HPDE6-E6E7 (cell line): Measurements from ENCODE around the gene ZFAND3.

Experiments used
- DNase-seq: peaks from one replicate; pipeline ENCODE4 v3.0.0; 2011; ENCODE audit warnings: missing footprints; ENCODE audit errors: extremely low spot score

The ZFAND3 gene

GRCh38 chr6:38134704-38135088 is 315.2 kb downstream of the ZFAND3 start:
- no peak for DNase-seq

DNA sequence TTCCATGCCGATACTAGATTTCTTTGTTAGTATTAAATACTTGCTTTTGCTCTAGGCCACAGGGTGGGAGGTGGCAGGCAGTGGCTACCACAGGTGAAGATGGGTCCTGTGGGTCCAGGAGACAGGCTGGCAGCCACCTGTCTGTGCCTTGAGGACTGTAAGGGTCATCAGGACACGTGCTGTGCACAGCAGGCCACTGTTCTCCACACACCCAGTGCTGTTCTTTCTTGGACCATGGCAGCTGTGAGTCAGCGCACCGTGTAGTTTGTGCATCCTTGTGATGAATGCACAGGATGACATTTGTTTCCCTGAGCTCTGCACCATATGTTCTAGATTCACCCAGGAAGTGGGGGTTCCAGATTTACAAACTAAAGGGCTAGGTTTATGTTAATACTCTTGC is 317.0 kb downstream of the ZFAND3 start:
- no peak for DNase-seq

DNA sequence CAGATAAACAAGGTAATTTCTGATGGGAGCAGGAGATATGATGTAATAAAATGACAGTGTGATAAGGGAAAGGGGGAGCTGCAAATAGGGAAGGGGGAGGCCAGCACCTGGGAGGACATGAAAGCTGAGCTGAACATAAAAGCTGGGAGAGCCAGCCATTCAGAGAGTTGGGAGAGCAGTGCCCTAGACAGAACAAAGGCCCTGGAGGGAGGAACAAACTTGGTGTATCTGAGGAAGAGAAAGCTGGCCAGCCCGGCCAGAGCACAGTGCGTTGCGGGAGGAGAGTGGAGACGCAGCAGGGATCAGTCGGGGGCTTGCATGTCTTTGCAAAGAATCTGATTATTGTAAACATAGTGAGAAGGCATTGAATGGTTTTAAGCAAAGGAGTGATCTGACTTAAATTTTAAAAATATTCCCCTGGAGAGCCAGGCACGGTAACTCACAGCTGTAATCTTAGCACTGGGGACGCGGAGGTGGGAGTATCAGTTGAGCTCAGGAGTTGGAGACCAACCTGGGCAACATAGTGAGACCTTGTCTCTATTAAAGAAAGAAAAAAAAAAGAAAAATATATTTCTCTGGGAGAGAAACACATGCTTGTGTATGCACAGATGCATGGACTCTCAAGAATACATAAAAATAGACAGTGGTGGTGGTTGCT is 318.2 kb downstream of the ZFAND3 start:
- no peak for DNase-seq

DNA sequence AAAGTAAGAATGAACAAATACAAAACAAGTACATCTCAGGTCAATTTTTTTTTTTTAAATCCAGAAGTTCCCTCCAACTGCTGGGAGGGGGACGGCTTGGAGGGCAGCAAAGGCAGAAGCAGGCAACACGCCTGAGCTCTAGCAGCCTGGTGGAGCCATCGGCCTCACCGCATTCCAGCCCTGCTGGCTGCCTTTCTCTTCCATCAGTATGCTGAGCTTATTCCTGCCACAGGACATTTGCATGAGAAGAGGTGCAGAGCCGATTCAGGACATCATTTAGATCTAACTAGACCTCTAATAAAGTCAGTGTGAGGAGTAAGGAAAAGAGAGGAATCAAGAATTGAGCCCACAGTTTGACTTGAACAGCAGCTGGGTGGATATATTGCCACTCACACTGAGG is 318.8 kb downstream of the ZFAND3 start:
- no peak for DNase-seq

DNA sequence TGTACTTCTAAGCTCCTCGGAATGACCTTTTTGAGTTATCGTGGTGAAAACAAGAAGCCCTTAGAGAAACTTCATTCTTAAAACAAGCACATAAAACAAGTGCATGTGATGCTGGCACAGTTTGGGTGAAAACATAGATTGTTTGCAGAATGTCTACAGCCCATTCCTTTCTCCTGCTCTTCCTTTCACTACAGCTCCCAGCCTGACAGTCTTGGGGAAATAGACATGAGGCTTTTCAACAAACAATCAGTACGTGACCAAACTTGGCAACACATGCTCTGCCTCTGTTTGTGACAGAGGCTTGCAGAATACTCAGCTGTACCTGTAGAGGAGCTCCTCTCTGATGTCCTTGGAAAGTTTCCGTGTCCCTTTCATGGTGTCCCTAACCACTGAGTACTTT is 321.6 kb downstream of the ZFAND3 start:
- no peak for DNase-seq

- DNase-seq = no peak
Observed at GRCh38 chr6:38141716-38142115, 322.2 kb downstream of the ZFAND3 start.

DNA sequence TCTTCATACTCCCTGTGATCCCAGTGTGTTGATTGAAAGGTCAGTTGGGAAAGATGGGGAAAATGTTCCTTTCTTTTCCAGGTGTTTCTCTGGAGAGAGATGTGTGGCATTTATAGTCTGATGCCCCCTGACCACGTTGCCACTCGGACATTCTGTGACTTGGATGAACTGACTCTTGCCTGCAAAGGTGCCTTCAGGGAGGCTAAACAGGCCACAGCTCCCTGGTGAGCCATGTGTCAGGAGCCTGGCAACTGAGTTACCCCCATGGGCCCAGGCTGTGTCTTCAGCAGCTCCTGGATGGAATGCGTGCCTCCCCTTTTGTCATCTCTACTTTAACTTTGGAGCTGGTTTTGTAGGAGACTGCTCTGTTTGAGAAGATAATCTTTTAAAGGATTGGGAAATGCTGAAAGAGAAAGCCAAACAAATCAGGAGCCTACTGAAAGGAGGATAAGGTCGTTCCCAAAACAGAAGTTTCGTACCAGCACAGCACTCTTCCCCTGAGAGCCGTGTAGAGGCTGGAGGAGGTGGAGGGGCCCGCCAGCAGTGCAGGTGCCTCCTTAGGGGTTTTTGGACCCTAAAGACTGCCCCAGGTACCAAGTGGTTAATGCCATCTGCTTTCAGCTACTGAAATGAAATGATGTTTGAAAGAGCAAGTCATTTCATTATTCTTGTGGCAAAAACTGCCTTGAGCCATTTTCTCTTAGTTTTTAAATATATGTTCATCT is 322.8 kb downstream of the ZFAND3 start:
- no peak for DNase-seq

DNA sequence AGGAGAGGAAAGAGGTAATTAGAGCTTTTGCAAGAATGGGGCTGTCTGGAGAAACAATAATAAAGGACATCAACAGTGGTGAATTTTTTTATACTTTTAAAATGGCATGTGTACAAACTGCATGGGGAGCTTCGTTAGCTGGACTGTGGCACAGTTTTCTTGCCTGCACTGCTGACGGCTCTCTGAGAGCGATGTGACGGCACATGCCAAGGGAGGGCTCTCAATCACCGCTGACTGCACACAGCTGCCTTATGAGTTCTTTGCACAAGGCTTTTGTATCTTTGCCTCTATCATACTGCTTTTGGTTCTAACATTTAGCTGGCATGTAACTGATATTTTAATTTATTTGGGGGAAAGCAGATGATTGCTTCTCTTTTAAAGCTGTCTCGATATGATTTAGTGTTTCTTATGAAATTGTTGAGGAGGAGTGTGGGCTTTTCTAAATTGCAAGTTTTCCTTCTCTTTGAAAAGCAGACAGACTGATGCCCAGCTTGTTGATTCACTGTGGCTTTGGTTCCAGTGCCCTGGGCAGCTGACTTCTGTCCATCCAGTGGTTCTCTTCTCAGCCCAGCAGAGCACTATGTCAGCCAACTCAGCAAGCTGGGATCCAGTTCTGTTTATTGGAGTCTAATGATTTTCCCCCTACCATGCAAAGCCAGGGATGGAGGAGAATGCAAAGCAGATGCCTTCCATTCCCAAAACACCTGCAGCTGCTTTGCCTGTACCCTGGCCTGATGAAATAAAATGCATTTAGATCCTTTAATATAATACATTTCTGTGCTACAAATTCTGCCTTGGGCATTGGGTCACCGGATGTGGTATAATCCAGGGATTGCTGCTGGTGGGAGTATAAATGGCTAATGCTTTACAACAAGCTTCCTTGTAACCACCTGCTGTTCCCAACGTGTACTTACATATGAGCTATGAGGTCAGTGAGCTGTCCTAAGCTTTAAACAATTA is 323.9 kb downstream of the ZFAND3 start:
- DNase-seq = no peak

- no peak for DNase-seq
Observed at GRCh38 chr6:38144365-38144945, 324.9 kb downstream of the ZFAND3 start.

DNA sequence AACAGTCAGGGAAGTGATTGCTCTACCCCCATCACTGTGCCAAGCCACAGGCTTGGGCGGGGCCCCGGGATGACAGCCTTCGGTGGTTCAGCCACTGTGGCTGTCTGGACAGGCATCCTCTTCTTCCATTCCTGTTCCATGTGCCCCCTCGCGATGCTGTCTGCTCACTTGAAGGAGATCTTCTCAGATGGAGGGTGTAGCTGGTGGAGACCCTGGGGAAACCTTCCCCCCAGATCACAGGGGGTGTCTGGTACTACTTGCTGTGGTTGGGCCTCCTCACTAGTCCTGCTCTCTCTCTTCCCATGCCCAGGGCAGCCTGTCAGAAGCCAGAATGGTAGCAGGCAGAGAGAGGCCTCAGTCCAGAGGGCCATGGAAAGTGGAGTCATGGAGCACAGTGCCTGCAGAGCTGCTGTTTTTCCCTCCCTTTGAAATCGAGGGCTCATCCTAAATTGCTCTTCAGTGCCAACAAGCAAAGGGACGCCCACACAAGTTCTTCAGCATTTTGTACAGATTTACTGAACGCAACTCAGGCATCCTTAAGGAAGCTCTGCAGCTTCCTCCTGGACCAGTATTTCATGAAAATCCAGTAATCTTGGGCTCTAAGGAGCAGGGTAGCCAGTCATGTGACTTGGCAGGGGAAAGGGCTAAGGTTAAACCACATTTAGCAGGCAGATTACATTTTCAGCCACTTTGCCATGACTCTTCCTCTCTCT is 326.6 kb downstream of the ZFAND3 start:
- DNase-seq = no peak

- no peak for DNase-seq
Observed at GRCh38 chr6:38146734-38147027, 327.2 kb downstream of the ZFAND3 start.

DNA sequence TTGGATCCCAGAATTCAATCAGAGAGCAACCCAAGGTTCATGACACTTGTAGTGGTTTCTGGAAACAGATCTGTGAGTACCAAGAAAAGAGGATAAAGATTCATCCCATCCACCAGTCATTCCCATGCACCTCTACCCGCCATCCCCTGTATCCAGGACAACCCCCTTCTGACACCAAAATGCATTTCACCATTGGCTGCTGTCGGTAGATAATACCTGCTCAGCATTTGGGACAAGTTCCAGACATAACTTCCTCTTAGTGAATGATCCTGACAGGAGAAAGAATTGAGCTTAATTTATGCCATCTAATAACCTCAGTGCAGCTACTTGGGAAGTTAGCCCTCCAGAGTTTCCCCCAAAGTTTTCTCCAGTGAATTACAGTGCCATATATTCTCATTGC is 329.1 kb downstream of the ZFAND3 start:
- DNase-seq = no peak

DNA sequence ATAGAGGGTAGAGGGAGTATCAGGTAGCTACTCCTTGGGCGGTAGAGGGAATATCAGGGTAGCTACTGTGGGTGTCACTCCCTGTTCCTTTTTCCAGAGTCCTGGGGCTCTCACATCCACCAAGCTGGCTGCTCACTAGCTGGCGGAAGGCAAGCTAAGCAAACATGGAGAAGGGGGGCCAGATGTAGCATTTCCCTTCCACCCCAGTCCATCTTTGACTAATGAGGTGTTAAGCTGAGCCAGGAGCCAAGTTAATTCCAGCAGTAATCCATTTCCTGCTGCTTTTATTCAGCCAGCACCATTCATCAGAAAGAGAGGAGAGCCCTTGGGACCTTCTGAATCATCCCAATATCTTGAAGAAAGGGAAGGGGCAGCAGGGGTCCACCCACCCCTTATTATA is 330.0 kb downstream of the ZFAND3 start:
- DNase-seq = no peak

GRCh38 chr6:38150021-38150420 is 330.5 kb downstream of the ZFAND3 start:
- no peak for DNase-seq

- DNase-seq = no peak
Observed at GRCh38 chr6:38150681-38151296, 331.3 kb downstream of the ZFAND3 start.

DNA sequence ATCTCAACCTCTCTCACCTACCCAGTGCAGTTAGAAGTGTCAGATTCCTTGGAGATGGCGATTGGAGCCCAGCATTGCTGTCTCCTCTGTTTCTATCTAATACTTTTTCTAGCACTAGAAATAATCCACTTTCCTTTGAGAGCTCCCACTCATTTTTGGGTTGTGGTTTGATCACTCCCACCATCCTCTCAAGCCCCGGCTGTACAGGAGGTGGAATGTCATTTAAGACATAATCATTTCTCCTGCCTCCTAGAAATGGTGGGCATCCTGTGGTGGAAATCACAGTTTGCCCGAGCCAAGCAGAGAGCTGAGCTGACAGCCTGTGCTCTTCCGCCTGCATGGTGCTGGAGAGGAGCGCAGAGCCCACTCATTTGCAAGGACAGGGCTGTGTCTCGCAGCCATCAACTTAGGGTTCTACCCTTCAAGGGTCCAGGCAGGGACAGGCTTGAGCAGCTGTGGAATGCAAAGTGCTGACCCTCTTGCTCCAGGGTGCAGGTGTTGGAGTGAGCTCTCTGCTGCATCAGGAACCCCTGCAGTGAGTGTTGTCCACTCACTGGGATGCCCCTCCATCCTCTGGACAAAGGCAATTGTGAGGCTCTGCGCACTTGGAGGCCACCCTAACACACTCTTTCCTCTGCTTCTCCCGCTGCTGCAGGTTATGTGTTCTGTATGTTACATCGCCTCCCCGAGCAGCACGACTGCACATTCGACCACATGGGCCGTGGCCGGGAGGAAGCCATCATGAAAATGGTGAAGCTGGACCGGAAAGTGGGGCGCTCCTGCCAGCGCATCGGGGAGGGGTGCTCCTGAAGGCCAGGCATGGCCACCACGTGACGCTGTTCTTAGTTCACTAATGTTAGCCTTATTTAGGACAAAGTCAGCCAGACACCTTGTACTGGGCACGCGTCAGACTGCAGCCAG is 332.3 kb downstream of the ZFAND3 start:
- DNase-seq = no peak

GRCh38 chr6:38152620-38153019 is 333.1 kb downstream of the ZFAND3 start:
- DNase-seq = no peak

GRCh38 chr6:38153076-38153797 is 333.7 kb downstream of the ZFAND3 start:
- DNase-seq = no peak

DNA sequence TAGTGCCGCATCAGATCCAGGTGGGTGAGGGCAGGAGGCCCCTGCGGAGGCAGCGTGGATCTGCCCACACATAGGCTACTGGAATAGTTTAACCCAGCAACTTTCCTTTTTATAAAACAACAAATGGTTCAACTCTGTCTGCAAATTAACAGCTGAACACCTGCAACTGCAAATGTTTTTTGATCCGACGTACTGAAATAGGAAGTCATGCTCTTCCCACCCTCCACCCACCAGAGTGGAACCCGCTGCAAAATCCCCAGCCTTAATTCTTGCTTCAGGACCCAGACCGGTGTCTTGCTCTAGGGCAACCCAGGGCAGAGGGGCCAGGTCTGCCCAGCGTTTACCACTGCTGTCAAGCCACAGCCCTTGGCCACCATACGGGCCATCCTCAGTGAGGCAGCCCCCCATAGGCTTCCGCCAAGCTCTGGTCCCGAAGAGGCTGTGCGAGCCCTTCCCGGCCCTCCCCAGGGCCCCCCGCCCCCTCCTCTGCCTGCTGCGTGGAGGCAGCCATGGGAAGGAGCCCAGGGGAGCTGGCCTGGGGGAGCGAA is 334.3 kb downstream of the ZFAND3 start:
- DNase-seq = no peak
